Adrenal gland (tissue), 5 donors: ENCODE data around the gene PTPRN2.

Source experiments
- POLR2A ChIP-seq, 2 donors: fragments of 450-650 bp; IDR thresholded peaks; one replicate each; pipeline ENCODE4 v1.6.1; 2017; ENCODE audit warnings: antibody characterized with exemption in 2 of 2, mild to moderate bottlenecking in 2 of 2, moderate library complexity in 1 of 2
- TF ChIP-seq, protein P1 (sequence below), 6 experiments: fragments of 450-650 bp in 4 of 6; fragments of 200-600 bp in 2 of 6; sonication (generic) in 1 of 6; IDR thresholded peaks; 1 replicate in 5 of 6; 2 replicates in 1 of 6; pipeline versions ENCODE4 v1.5.1 to v1.8.0; 2016 to 2021; ENCODE audit warnings: antibody characterized with exemption in 6 of 6, mild to moderate bottlenecking in 2 of 6, moderate library complexity in 1 of 6
- donor health status: DM: no; HTN: no; CAD: no.

DNA sequence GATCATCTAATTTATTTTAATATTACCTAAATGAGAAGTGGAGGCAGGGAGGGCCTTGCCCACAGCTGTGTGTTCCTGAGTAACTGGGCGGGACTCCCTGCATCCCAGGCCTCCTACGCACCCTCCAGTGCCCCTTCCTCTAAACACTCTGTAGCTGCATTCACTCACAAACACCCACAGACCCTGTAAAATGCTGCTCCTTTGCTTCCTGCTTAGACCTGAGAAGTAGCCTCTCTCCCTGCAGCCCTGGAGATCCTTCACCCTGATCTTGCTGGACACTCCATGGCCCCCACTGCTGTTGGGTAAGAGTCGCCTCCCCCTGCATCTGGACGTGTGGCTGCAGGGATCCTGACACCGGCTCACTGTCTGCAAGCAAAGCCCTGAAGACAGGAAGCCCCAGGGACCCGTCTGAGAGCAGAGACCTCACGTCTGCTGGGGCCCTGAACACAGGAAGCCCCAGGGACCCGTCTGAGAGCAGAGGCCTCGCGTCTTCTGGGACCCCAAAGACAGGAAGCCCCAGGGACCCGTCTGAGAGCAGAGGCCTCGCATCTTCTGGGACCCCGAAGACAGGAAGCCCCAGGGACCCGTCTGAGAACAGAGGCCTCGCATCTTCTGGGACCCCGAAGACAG lies 661.0 kb downstream of the PTPRN2 start:
- TF ChIP-seq, protein P1, sequence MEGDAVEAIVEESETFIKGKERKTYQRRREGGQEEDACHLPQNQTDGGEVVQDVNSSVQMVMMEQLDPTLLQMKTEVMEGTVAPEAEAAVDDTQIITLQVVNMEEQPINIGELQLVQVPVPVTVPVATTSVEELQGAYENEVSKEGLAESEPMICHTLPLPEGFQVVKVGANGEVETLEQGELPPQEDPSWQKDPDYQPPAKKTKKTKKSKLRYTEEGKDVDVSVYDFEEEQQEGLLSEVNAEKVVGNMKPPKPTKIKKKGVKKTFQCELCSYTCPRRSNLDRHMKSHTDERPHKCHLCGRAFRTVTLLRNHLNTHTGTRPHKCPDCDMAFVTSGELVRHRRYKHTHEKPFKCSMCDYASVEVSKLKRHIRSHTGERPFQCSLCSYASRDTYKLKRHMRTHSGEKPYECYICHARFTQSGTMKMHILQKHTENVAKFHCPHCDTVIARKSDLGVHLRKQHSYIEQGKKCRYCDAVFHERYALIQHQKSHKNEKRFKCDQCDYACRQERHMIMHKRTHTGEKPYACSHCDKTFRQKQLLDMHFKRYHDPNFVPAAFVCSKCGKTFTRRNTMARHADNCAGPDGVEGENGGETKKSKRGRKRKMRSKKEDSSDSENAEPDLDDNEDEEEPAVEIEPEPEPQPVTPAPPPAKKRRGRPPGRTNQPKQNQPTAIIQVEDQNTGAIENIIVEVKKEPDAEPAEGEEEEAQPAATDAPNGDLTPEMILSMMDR (IDR thresholded peaks at IDR 0.05), result no peak
- TF ChIP-seq POLR2A (IDR thresholded peaks at IDR 0.05), result no peak
